AG09309 (cell line): ENCODE measurements around the gene CNPY1.

Experiments used
- DNase-seq: peaks from one replicate; pipeline ENCODE4 v3.0.0-alpha.2; 2010; ENCODE audit warnings: low read depth
- H3K4me3 ChIP-seq: 2 replicates; pipeline ENCODE4 v1.5.1; 2011; ENCODE audit warnings: mild to moderate bottlenecking, low read depth, low read length, moderate library complexity; ENCODE audit not compliant: control insufficient read depth
- TF ChIP-seq, protein P1 (sequence below): IDR thresholded peaks from 2 replicates; pipeline ENCODE4 v1.5.1; 2011; ENCODE audit warnings: mild to moderate bottlenecking, low read depth, low read length, inconsistent platforms; ENCODE audit not compliant: insufficient read depth, control insufficient read depth; ENCODE audit errors: missing control alignments

CNPY1 gene

DNA sequence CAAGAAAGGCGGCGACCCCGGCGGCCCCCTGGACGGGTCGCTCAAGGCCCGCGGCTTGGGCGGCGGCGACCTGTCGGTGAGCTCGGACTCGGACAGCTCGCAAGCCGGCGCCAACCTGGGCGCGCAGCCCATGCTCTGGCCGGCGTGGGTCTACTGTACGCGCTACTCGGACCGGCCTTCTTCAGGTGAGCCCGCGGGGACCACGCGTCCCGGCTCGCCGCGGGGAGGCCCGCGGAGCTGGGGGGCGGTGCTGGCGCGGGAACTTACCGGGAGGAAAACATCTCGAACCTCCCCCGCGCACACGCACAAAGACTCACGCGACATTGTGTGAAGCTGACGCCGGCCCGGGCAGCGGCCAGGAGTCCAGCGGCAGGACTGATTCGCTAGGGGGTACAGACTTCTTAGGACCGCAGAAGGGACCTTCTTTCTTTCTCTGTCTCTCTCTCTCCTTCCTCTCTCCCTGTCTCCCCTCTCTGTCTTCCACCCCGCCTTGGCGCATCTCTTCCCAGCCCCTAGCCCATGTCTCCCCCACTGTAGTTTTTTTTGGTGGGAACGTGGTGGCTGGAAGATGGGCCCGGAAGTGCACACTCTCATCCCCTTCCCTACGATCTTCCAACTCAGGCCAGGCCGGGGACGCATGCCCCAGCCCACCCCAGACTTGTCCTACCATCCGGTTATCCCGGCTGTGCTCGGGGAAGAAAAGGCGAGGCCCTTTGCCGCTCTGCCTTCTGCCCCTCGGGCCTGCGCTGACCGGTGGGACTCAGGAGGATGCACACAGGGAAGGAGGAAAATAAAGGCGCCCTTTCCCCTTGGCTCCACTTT is 87.3 kb downstream of the CNPY1 start:
- DNase-seq, result no peak
- H3K4me3 ChIP-seq, result no peak overlapping the region
- TF ChIP-seq, protein P1, sequence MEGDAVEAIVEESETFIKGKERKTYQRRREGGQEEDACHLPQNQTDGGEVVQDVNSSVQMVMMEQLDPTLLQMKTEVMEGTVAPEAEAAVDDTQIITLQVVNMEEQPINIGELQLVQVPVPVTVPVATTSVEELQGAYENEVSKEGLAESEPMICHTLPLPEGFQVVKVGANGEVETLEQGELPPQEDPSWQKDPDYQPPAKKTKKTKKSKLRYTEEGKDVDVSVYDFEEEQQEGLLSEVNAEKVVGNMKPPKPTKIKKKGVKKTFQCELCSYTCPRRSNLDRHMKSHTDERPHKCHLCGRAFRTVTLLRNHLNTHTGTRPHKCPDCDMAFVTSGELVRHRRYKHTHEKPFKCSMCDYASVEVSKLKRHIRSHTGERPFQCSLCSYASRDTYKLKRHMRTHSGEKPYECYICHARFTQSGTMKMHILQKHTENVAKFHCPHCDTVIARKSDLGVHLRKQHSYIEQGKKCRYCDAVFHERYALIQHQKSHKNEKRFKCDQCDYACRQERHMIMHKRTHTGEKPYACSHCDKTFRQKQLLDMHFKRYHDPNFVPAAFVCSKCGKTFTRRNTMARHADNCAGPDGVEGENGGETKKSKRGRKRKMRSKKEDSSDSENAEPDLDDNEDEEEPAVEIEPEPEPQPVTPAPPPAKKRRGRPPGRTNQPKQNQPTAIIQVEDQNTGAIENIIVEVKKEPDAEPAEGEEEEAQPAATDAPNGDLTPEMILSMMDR, result no peak

DNA sequence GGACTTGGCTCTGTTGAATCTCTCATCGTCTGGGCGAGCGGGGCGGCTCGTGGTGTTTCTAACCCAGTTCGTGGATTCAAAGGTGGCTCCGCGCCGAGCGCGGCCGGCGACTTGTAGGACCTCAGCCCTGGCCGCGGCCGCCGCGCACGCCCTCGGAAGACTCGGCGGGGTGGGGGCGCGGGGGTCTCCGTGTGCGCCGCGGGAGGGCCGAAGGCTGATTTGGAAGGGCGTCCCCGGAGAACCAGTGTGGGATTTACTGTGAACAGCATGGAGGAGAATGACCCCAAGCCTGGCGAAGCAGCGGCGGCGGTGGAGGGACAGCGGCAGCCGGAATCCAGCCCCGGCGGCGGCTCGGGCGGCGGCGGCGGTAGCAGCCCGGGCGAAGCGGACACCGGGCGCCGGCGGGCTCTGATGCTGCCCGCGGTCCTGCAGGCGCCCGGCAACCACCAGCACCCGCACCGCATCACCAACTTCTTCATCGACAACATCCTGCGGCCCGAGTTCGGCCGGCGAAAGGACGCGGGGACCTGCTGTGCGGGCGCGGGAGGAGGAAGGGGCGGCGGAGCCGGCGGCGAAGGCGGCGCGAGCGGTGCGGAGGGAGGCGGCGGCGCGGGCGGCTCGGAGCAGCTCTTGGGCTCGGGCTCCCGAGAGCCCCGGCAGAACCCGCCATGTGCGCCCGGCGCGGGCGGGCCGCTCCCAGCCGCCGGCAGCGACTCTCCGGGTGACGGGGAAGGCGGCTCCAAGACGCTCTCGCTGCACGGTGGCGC is 88.1 kb downstream of the CNPY1 start, which contains the start of gene EN2:
Gene EN2, plus strand, starts transcription at position 19 of the 767 bp plus-strand sequence. Its CDS starts 249 bp downstream, at position 268.
- peak within 1 kb of the TSS; percentile 33 for H3K4me3 ChIP-seq
- DNase-seq, result no peak
- TF ChIP-seq, protein P1, result no peak

DNA sequence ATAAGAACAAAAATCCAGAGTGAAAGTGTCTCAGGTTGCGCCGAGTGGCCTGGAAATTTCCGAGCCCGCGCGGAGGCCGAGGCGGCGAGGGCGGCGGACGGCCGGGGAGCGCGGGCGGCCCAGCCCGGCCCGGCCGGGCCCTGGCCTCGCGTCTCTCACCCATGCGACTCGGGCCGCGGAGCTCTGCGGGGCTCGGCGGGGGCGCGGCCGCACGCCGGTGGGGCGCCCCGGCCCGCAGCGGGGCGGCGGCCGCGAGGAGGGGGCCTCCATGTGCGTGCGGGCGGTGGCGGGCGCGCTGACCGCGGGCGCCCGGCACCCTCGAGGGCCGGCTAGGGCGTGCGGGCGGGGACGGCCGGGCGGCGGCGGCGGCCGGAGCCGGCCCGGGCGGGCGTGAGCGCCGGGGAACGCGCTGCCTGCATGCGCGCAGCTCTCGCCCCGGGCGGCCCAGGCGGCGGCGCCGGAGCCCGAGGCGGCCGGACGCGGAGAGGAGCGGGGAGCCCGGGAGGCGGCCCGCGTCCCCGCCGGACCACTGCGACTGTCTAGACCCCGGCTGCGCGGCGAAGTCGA is 88.7 kb downstream of the CNPY1 start:
- no peak for DNase-seq
- TF ChIP-seq, protein P1, result no peak
- no peak overlapping the region for H3K4me3 ChIP-seq

DNA sequence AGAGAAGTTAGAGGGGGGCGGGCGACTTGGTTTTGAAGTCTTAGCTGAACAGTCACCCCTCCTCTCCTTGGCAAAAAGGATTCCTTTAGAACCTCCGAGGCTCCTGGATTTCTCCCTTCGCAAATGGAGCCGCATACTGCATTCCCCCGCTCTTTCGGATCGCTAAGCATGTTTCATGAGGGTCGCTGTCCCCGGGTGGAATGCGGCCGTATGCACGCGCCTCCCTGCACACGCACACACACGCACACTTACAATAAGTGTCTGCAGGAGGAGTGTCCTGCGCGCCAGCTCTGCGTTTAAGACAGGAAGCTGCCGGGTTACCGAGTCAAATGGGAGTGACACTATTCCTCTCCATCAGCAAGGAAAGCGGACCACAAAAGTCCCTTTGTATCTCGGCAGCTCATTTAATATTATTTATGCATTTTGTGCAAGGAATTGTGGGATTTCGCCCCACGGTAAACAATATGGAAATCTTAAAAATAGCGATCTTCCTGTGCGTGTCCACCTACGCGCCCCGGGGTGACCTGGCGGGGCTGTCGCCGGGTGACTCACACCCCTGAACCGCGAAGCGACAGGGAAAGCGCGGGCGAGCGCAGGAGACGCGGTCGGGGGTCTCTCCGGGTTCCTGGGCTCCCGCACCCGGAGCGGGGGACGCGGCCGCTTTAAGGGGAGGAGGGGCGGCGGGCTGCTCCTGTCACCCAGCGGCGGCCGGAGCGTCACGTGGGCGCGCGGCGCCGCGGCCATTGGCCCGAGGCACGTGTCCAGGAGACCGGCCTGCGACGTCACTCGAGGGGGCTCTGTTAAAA is 89.4 kb downstream of the CNPY1 start:
- peak overlapping the region; percentile 33 for H3K4me3 ChIP-seq
- TF ChIP-seq, protein P1, result no peak
- no peak for DNase-seq

DNA sequence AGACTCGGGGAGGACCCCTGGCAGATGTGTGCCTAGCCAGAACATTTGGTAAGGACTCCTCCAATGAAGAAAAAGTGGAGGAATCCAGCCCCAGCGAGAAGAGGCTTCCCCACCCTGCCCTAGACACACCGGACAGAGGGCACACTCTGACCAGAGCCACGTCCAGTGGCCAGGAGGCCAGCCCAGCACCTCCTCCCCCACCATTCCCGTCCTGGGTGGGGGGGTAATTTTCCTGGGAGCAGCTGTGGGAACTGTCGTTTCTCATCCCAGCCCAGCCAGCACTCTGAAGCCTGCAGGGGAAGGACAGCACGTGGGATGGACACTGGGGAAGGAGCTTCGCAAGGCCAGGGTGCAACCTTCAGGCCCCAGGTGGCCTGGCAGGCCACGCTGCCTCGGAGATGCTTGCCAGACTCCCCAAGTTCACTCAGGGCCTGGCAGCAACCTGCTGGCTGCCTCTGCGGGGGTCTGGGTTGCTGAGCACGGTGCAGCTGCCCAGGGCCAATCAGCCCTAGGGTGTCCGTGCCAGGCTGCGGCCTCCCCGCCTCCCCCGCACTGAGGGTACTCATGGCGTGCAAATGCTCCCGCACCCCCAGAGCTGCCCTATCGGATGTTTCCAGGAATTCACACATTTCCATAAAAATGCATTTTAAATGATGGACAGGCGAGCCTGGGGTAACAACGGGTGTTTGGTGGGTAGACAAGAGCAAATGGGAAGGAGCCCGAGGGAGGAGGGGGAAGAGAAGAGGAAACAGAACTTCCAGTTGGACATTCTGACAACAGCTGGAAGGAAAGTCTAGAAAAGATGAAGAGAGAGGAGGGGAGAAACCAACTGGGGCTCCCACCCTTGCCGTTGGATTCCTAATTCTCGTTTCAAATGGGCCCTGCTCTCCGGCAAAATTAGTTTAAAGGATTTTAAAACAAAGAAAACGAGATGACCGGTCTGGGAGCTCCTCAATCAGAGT is 90.3 kb downstream of the CNPY1 start:
- no peak for DNase-seq
- TF ChIP-seq, protein P1, result no peak
- no peak overlapping the region for H3K4me3 ChIP-seq
